NCI-H2029 treated with DMSO at 0.1 percent for 48 hours (cell line): ENCODE results near the gene PPM1L.

Source experiments
- DNase-seq: peaks from one replicate; lab custom pipeline; 2025; lab: John Stamatoyannopoulos, UW

PPM1L gene

GRCh38 chr3:160765211-160765610 is 9.2 kb downstream of the PPM1L start:
- no peak for DNase-seq

GRCh38 chr3:160768031-160768430 is 12.0 kb downstream of the PPM1L start:
- DNase-seq: no peak

- DNase-seq: no peak
Observed at GRCh38 chr3:160768918-160769317, 12.9 kb downstream of the PPM1L start.

DNA sequence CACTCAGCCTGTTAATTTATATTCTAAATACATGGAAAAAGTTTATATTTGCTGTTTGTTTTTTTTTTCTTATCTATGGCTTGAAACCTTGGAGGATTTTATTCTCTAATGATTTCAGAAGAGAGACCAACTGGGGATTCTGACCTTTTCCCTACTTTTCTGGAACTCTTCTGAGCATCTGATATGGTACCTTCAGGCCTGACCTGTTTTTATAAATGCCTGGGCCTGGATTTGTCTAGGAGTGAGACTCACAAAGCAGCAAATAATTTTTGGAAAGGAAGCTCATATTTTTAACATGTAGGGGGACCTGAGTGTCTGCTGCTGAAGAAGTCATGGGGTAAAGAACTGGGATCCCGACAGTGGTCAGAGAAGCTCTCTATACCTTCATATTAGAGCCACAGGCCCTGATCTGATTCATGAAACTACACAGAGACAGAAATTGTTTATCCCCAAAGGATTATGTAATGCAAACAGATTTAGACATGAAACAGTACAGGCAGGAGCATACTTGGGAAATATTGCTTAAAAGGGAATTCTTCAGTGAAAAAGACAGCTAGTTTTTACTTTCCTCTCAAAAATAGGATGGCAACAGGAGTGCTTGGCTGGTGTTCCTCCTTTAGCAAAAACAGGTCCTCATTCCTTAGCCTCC is 15.9 kb downstream of the PPM1L start:
- DNase-seq: no peak

- no peak for DNase-seq
Observed at GRCh38 chr3:160773722-160774121, 17.7 kb downstream of the PPM1L start.

DNA sequence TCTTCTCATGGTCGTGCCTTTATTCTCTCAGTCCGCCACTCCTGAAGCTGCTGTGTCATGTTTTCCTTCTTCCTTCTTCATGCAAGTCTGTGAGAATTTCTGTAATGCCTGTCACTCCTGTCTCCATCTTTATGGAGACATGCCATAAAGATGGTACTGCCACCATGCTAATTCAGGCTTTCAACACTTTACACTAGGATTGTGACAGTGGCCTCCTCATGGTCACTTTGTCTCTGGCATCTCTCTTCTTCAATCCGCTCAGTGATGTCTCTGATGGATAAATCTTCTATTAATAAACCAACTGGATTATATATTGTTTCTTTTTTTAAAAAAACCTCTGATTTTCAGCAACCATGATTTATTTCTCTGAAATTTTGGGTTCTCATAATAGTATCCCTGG is 18.1 kb downstream of the PPM1L start:
- no peak for DNase-seq

DNA sequence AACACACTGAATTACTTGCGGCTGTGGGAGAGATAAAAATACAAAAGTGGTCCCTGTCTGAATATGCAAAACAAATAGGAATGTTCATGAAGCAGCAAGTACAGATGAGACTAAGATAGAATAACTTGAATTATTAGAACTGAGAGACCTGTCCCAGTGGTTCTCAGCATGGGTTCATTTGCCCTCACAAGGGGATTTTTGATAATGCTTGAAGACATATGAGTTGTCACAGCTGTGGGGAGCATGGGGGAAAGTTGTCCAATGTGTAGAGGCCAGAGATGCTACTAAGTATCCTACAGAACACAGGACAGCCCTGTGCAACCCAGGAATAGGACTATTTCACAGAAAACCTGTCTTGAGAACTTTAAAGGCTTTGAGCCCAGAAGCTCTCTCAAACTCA is 22.4 kb downstream of the PPM1L start:
- DNase-seq: no peak

DNA sequence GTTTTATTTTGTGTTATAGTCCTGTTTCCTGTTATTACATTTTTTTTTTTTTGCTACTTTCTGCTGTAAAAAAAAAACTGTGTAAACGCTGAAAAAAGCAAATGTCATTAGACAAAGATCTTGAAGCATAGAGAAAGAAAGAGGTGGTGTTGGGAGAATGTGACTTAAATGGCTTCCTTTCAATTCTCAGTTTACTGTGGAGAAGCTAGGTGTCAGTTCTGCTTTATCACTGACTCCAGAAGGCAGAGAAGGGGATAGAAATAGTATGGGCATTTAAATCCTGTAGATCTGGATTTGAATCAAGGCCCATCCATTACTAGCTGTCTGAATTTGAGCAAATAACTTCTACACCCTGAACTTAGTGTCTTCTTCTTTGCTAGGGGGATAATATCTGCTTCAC is 23.0 kb downstream of the PPM1L start:
- DNase-seq: no peak

DNA sequence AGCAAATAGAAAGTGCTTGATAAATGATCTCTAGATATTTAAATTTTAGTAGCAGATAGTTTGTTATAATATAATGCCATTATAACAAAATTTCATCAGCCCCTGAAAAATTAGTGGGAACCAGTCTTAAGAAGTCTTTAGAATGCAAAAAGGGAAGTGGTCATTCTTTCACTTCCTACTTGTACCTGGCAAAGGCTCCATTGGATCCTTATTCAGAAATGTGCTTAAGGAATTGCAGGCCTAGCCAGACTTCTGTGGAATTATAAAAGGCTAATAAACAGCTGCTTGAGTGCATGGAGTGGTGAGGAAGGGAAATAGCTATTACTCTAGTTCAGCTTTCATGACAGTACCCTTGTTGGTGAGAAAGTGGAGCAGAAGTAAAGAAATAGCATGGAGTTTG is 24.2 kb downstream of the PPM1L start:
- DNase-seq: no peak

DNA sequence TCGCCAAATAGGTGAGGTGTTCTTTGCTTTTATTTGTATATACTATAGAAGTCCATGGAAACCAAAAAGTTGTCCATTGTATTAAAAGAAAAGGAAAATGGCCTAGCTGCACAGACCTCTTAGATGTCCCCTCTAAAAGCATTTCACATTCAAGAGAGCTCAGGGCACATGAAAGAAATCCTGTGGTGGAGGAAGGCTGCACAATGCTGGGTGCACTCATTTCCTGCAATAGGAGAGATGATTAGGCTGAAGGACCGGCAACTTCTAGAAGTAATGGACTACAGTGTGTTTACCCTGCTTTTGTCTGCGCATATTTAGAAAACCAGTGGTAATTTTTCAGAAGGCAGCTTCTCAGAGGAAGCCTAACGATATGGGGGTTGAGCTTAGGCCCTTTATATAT is 25.4 kb downstream of the PPM1L start:
- DNase-seq: no peak

DNA sequence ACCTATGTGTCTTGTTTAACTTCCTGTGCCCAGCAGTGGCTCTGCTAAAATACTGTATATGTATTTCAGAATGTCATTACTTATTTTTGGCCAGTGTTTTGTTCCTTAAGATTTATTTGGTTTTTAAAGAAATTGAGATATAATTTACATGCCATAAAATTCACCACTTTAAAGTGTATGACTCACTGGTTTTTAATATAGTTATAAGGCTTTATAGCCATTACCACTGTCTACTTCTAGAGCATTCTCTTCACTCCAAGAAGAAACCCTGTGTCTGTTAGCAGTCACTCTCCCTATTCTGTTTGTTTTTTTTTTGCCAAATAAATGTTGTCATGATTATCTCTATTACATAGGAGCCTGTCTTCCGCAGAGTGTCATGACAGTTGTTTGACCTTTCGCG is 25.8 kb downstream of the PPM1L start:
- no peak for DNase-seq

GRCh38 chr3:160784853-160785252 is 28.8 kb downstream of the PPM1L start:
- no peak for DNase-seq

- no peak for DNase-seq
Observed at GRCh38 chr3:160790726-160791125, 34.7 kb downstream of the PPM1L start.

DNA sequence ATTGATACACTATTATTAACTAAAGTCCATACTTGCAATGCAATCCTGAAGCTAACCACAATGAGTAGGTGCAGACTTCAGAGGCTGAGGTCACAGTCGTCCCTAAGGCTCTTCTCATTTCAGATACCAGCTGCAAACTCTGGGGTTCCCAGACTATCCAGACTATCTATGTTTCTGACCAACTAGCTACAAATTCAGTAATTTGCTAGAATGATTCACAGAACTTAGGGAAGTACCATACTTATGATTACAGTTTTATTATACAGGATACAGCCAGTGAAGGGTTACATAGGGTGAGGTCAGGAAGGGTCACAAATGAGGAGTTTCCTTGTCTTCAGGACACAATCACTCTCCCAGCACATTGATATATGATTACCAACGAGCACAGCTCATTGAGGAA is 36.5 kb downstream of the PPM1L start:
- no peak for DNase-seq

GRCh38 chr3:160793722-160794252 is 37.8 kb downstream of the PPM1L start:
- DNase-seq: no peak

DNA sequence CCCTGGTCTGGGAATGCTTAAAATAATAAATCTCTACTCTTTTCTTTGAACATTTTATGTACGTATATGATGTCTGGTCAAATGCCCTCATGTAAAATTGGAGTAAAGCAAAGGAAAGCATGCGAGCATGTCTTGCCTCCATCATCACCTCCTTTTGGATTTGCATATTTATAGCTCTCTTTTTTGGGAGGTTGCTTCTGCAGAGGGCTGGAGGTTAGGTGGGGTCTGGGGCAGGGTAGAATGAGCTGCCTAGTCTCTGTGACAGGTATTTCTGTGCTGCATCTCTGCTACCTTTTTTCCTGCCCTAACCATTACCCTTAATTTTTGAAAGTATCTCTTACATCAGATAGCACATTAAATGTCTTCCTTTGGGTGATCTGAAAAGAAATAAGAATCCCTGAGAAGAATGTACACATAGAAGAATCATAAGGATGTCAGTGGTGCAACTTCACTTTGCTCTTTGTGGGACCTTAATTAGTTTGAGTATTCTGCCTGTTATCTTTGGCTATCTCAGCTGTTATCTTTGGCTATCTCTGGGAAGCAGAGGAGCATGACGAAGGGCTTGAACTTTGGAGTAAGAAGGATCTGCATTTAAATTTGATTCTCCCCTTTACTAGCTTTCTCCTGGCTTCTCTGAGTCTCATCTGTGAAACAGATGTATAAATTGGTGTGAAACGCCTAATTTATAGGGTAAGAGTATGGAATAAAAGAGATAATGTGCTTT is 40.2 kb downstream of the PPM1L start:
- DNase-seq: no peak

DNA sequence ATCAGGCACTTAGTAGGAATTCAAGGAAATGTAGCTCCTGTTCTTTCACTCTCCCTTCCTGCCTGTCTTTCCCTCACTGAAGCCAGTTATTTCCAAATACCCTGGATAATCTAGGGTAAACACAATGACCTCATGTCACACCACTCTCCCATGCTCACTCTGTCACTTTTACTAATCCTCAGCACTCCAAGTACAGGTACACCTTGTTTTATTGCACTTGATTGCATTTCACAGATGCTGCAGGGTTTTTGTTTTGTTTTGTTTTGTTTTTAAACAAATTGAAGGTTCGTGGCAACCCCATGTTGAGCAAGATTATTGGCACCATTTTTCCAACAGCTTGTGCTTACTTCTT is 40.8 kb downstream of the PPM1L start:
- no peak for DNase-seq

DNA sequence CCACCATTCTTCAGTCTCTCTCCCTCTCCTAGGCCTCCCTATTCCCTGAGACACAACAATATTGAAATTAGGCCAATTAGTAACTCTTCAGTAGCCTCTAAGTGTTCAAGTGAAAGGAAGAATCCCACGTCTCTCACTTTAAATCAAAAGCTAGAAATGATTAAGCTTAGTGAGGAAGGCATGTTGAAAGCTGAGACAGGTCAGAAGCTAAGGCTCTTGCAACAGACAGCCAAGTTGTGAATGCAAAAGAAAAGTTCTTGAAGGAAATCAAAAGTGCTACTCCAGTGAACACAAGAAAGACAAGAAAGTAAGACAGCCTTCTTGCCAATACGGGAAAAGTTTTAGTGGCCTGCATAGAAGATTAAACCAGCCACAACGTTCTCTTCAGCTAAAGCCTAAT is 41.3 kb downstream of the PPM1L start:
- DNase-seq: no peak

DNA sequence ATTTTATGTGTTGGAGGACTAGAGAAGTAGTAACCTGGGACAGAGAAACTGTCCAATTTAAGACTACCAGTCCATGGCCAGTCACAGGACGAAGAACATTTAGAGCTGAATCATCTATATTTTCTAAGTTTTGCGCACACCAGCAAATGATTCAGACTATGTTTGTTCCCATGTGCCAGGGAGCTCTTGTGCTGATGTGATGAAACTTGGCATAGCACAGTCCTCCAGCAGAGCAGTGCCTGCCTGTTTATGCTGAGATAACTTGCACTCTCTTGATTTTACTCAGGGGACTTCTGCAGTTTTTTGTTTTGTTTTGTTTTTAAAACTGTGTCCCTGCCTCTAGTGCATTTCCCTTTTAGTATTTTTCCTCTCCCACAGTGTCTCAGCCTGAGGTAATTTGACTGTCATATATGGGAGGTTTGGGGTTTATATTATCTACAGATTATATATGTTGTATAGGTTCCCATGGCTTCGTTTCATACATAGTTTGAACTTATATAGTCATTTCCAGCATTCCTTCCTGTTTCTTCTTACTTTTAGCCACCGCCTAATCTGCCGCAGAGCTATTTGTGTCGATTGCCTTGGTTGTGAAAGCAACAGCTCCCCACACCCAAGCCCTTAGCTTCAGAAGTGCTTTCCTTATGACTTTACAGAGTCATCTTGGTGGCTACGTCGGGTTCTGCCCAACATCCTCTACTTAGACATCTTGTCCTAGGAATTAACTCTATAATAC is 45.5 kb downstream of the PPM1L start:
- DNase-seq: no peak

DNA sequence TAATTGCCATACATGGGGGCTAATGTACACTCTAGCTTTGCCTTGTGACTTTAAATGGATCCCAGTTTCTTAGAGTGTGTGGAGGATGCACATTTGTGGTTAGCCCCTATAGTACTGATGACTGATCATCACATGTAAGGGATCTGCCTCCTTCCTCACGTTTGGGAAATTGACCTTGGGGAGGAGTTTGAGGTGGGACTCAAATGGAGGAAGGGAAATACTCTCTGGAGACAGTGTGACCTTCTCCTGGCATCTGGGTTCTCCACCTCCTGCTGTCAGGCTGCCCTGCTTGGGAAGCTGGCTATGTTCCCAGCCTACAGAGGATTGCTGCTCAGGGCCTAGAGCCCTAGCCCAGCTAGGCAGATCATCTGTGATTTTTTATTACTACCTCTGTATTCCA is 48.7 kb downstream of the PPM1L start:
- no peak for DNase-seq

- DNase-seq: no peak
Observed at GRCh38 chr3:160806094-160806493, 50.1 kb downstream of the PPM1L start.

DNA sequence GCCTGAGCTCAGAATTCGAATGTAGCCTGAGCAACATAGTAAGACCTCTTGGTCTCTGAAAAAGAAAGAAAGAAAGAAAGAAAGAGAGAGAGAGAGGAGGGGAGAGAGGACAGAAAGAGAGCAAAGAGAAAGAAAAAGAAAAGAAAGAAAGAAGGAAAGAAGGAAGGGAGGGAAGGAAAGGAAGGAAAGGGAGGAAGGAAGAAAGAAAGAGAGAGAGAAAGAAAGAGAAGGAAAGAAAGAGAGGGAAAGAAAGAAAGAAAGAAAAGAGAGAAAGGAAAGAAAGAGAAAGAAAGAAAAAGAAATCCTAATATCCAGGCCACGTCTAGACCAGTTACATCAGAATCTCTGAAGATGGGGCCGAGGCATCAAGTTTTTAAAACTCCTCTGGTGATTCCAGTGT is 50.7 kb downstream of the PPM1L start:
- no peak for DNase-seq

GRCh38 chr3:160808838-160809237 is 52.8 kb downstream of the PPM1L start:
- peak; percentile 44 for DNase-seq
